ENCODE measurements around the gene CAPZB. TPM values are rescaled to one million over a fixed set of nuclear protein-coding genes. Genes with fewer than 3 reads are reported as not detected.

The CAPZB gene
- polyA plus RNA-seq, 1 experiment, result 312 TPM

DNA sequence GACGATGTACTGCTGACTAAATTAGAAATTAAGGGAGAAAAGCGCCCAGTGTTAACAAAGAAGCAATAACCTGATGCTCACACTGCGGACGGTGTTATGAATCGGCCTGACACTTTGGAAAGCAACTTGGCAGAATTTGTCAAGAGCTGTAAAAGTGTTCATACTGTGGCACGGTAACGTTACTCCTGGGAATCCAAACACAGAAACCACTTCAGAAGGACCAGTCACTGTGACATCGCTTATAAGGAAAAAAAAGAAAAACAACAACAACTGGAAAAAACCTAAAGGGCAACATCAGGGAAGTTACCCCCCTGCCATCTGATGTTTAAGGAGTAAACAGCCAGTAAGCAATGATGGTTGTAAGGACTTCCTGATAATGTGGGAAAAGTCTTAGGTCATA is 27.7 kb downstream of the CAPZB start:
- H3K27ac ChIP-seq (ENCODE audit: low read depth, low read length), result no peak overlapping the region
- CTCF ChIA-PET, result interaction anchor here (0.9 to 1.1 kb wide), 2 partner anchors 31 to 66 kb away, joined by 3 read pairs; no protein-coding TSS in a partner anchor

GRCh38 chr1:19456968-19457441 is 28.3 kb downstream of the CAPZB start:
- Histone ChIP-seq H3K4me3 (ENCODE audit: low read depth, low read length) (no peak overlapping the region), H3K27ac (ENCODE audit: low read depth, low read length) (peak overlapping the region; percentile 2), H3K27me3 (ENCODE audit: control insufficient read depth, insufficient read depth, low read length) (no peaks in the 10 kb centered on the region), H3K9me3 (ENCODE audit: control insufficient read depth, insufficient read depth, low read length) (no peaks in the 10 kb centered on the region)
- ChIA-PET POLR2A (no interaction called here), CTCF (interaction anchor here (0.9 to 1.1 kb wide), 2 partner anchors 31 to 66 kb away, joined by 3 read pairs; no protein-coding TSS in a partner anchor)
- DNase-seq (ENCODE audit: low read depth, low spot score), result no peak
- TF ChIP-seq, protein P1, sequence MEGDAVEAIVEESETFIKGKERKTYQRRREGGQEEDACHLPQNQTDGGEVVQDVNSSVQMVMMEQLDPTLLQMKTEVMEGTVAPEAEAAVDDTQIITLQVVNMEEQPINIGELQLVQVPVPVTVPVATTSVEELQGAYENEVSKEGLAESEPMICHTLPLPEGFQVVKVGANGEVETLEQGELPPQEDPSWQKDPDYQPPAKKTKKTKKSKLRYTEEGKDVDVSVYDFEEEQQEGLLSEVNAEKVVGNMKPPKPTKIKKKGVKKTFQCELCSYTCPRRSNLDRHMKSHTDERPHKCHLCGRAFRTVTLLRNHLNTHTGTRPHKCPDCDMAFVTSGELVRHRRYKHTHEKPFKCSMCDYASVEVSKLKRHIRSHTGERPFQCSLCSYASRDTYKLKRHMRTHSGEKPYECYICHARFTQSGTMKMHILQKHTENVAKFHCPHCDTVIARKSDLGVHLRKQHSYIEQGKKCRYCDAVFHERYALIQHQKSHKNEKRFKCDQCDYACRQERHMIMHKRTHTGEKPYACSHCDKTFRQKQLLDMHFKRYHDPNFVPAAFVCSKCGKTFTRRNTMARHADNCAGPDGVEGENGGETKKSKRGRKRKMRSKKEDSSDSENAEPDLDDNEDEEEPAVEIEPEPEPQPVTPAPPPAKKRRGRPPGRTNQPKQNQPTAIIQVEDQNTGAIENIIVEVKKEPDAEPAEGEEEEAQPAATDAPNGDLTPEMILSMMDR (IDR thresholded peaks at IDR 0.05; ENCODE audit: low read depth, low read length), result no peak

More for the DNA sequence above, 27.7 kb downstream of the CAPZB start:
- POLR2A ChIA-PET, result no interaction called here
- TF ChIP-seq, protein P1 (IDR thresholded peaks at IDR 0.05; ENCODE audit: low read depth, low read length), result no peak
- Histone ChIP-seq H3K9me3 (ENCODE audit: control insufficient read depth, insufficient read depth, low read length) (no peaks in the 10 kb centered on the region), H3K4me3 (ENCODE audit: low read depth, low read length) (no peak overlapping the region), H3K27me3 (ENCODE audit: control insufficient read depth, insufficient read depth, low read length) (no peaks in the 10 kb centered on the region)
- no peak for DNase-seq (ENCODE audit: low read depth, low spot score)

GRCh38 chr1:19455353-19455752 is 30.0 kb downstream of the CAPZB start:
- H3K27me3 ChIP-seq (ENCODE audit: control insufficient read depth, insufficient read depth, low read length), result no peaks in the 10 kb centered on the region
- no peak for DNase-seq (ENCODE audit: low read depth, low spot score)
- no peak overlapping the region for H3K27ac ChIP-seq (ENCODE audit: low read depth, low read length)
- no peak overlapping the region for H3K4me3 ChIP-seq (ENCODE audit: low read depth, low read length)
- CTCF ChIA-PET, result no interaction called here
- POLR2A ChIA-PET, result no interaction called here
- no peaks in the 10 kb centered on the region for H3K9me3 ChIP-seq (ENCODE audit: control insufficient read depth, insufficient read depth, low read length)
- TF ChIP-seq, protein P1 (IDR thresholded peaks at IDR 0.05; ENCODE audit: low read depth, low read length), result no peak

DNA sequence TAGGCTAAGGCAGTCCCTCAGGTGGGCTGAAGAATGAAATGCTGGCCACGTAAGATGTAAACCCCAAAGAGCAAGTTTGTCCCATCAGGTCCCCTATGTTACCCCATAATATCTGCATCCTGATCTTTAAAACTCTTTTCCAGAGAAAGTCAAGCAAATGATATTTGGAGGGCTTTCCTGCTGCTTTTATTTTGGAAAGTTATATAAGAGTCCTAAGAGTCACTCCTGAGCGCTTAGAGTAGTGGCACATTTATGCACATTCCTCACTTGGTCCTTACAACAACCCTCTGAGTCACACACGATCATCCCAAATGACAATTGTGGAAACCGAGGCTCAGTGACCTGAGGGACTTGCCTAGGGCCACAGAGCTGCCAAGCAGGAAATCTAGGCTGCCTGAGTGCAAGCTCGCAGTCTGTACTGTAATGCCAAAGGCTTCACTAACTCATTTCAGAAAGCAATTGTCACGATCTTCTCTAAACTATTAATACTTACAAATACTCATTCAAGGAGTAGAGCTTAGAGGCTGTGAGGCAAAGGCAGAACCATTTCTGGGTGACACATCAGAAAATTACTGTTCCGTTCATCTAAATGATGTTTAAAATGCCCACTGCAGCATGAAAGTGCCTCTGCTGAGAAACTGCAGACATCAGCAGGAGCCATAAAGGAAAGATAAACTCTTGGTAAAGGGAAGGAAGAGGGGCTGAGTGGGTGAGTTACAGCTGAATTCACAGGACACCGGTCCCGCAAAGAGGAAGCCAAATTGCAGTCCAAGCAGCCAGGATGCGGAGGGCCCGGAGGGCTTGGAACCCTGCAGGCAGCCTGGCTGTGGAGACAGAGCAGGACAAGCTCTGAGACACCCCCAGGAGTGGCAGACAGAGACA is 30.8 kb downstream of the CAPZB start:
- POLR2A ChIA-PET, result no interaction called here
- DNase-seq (ENCODE audit: low read depth, low spot score), result no peak
- H3K9me3 ChIP-seq (ENCODE audit: control insufficient read depth, insufficient read depth, low read length), result no peaks in the 10 kb centered on the region
- no peaks in the 10 kb centered on the region for H3K27me3 ChIP-seq (ENCODE audit: control insufficient read depth, insufficient read depth, low read length)
- H3K27ac ChIP-seq (ENCODE audit: low read depth, low read length), result no peak overlapping the region
- TF ChIP-seq, protein P1 (IDR thresholded peaks at IDR 0.05; ENCODE audit: low read depth, low read length), result no peak
- no peak overlapping the region for H3K4me3 ChIP-seq (ENCODE audit: low read depth, low read length)
- CTCF ChIA-PET, result interaction anchor here (1.1 kb wide), 1 partner anchor 64 kb away, joined by 3 read pairs; no protein-coding TSS in a partner anchor

- CTCF ChIA-PET, result interaction anchor here (1.1 kb wide), 1 partner anchor 63 kb away, joined by 3 read pairs; no protein-coding TSS in a partner anchor
- Histone ChIP-seq H3K9me3 (ENCODE audit: control insufficient read depth, insufficient read depth, low read length) (no peaks in the 10 kb centered on the region), H3K4me3 (ENCODE audit: low read depth, low read length) (no peak overlapping the region), H3K27me3 (ENCODE audit: control insufficient read depth, insufficient read depth, low read length) (no peaks in the 10 kb centered on the region), H3K27ac (ENCODE audit: low read depth, low read length) (no peak overlapping the region)
- DNase-seq (ENCODE audit: low read depth, low spot score), result no peak
- POLR2A ChIA-PET, result no interaction called here
- TF ChIP-seq, protein P1 (IDR thresholded peaks at IDR 0.05; ENCODE audit: low read depth, low read length), result no peak
Measured at GRCh38 chr1:19453741-19454201, 31.6 kb downstream of the CAPZB start.
